Measurements from ENCODE around the gene NIPBL. TPM values are rescaled to one million over a fixed set of nuclear protein-coding genes. Genes with fewer than 3 reads are reported as not detected.

NIPBL gene
- total and polyA plus RNA-seq, 10 of the 15 experiments (the other 5 are each of a cell fraction or from before 2014, with no cell fraction given), result 10.4 to 50.4 (median 20.2) TPM

DNA sequence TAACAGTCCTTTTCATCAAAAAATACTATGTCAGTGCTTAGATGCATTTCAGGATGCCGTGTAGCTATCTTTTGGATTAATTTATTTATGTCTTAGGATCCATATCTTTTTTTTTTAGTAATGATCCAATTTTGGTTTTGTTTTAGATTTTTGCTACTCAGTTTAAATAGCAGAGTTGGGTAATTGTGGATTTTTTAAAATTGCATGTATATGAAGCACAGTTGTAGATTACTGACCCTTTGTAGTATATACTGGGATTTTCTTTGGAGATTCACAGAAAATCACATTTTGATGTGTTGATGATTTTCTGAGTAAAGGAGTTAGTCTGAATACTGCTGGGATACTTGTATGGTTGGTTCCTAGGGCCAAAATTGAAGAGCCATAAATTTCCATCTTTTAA, 111.8 kb downstream of the NIPBL start:
- H3K79me2 ChIP-seq (ENCODE audit: control insufficient read depth, insufficient read depth, low read length), result peaks cover 2% of the 10 kb centered on the region
- POLR2A ChIA-PET, result no interaction called here
- H3K27me3 ChIP-seq (replicated peaks in 1 of 2; ENCODE audit: control insufficient read depth in 2 of 2, insufficient read depth in 2 of 2, low read length in 1 of 2), result no peaks in the 10 kb centered on the region
- BruUV-seq (replicated peaks), result no TSS peak
- H3K4me2 ChIP-seq (ENCODE audit: control insufficient read depth, insufficient read depth), result no peak overlapping the region
- RAD21 ChIA-PET (ENCODE audit: unreplicated experiment), result no interaction called here
- 100% methylated on average over 1 of the region's 1 CpG for WGBS (ENCODE audit: insufficient coverage, insufficient replicate concordance, low lambda C conversion rate, missing lambda C conversion rate)
- H3K4me3 ChIP-seq, result no peak overlapping the region
- ATAC-seq (no peak), DNase-seq (ENCODE audit: low read depth, low spot score) (no peak), FAIRE-seq (no peak)
- no peak overlapping the region for H3K27ac ChIP-seq (ENCODE audit: control insufficient read depth, insufficient read depth)
- H3K9me3 ChIP-seq (replicated peaks; ENCODE audit: control insufficient read depth, insufficient read depth, low read length), result no peaks in the 10 kb centered on the region
- CTCF ChIA-PET, result interaction anchor here (1.2 to 2.1 kb wide), 4 partner anchors 17 to 249 kb away, joined by 3 to 5 read pairs (median 4); no protein-coding TSS in a partner anchor
- no peaks in the 10 kb centered on the region for H4K20me1 ChIP-seq (ENCODE audit: control insufficient read depth, insufficient read depth)
- no peaks in the 10 kb centered on the region for H3K4me1 ChIP-seq (ENCODE audit: control insufficient read depth, insufficient read depth, low read length)
- SMC1A ChIA-PET (ENCODE audit: uncharacterized antibody, unreplicated experiment), result interaction anchor here (0.8 to 1.8 kb wide), 4 partner anchors 13 to 248 kb away, joined by 3 to 6 read pairs (median 4); no protein-coding TSS in a partner anchor
- intact Hi-C loops (cut with micrococcal nuclease; ENCODE audit: unreplicated experiment), result no loop called here
- in situ Hi-C loops (cut with MboI), result no loop called here
- no peaks in the 10 kb centered on the region; a peak in 3 of 4 replicates for H3K36me3 ChIP-seq (ENCODE audit: control insufficient read depth in 2 of 2, insufficient read depth in 2 of 2, low read length in 1 of 2)
- no peak overlapping the region for H3K9ac ChIP-seq (ENCODE audit: control insufficient read depth, insufficient read depth, low read length)
- no peak overlapping the region for H2AFZ ChIP-seq (ENCODE audit: control insufficient read depth, low read depth, low read length)
- TF ChIP-seq HCFC1 (IDR thresholded peaks at IDR 0.05; ENCODE audit: low read length) (no peak), ESRRA (IDR thresholded peaks at IDR 0.05; ENCODE audit: low read length) (no peak), IKZF2 (IDR thresholded peaks at IDR 0.05) (no peak), KAT2A (conservative IDR thresholded peaks at IDR 0.05; ENCODE audit: control insufficient read depth, low read depth, low read length) (no peak), POLR2AphosphoS5 (IDR thresholded peaks at IDR 0.05; ENCODE audit: low read length) (no peak), STAT3 (IDR thresholded peaks at IDR 0.05; ENCODE audit: low read depth, low read length) (no peak), POLR2AphosphoS2 (IDR thresholded peaks at IDR 0.05; ENCODE audit: low read depth, low read length) (no peak), YY1 (IDR thresholded peaks at IDR 0.05; ENCODE audit: low read depth, low read length) (no peak), EZH2 (IDR thresholded peaks at IDR 0.05; ENCODE audit: borderline replicate concordance, control insufficient read depth, low read depth, low read length) (no peak), SMAD1 (IDR thresholded peaks at IDR 0.05; ENCODE audit: low read depth, partially characterized antibody) (no peak), ZNF207 (IDR thresholded peaks at IDR 0.05; ENCODE audit: borderline replicate concordance) (no peak), NR2C1 (IDR thresholded peaks at IDR 0.05) (no peak), ZNF622 (IDR thresholded peaks at IDR 0.05) (no peak)
- TF ChIP-seq, protein P1, sequence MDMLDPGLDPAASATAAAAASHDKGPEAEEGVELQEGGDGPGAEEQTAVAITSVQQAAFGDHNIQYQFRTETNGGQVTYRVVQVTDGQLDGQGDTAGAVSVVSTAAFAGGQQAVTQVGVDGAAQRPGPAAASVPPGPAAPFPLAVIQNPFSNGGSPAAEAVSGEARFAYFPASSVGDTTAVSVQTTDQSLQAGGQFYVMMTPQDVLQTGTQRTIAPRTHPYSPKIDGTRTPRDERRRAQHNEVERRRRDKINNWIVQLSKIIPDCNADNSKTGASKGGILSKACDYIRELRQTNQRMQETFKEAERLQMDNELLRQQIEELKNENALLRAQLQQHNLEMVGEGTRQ (IDR thresholded peaks at IDR 0.05; ENCODE audit: borderline replicate concordance, low read depth, low read length), result no peak
- TF ChIP-seq, protein P2, sequence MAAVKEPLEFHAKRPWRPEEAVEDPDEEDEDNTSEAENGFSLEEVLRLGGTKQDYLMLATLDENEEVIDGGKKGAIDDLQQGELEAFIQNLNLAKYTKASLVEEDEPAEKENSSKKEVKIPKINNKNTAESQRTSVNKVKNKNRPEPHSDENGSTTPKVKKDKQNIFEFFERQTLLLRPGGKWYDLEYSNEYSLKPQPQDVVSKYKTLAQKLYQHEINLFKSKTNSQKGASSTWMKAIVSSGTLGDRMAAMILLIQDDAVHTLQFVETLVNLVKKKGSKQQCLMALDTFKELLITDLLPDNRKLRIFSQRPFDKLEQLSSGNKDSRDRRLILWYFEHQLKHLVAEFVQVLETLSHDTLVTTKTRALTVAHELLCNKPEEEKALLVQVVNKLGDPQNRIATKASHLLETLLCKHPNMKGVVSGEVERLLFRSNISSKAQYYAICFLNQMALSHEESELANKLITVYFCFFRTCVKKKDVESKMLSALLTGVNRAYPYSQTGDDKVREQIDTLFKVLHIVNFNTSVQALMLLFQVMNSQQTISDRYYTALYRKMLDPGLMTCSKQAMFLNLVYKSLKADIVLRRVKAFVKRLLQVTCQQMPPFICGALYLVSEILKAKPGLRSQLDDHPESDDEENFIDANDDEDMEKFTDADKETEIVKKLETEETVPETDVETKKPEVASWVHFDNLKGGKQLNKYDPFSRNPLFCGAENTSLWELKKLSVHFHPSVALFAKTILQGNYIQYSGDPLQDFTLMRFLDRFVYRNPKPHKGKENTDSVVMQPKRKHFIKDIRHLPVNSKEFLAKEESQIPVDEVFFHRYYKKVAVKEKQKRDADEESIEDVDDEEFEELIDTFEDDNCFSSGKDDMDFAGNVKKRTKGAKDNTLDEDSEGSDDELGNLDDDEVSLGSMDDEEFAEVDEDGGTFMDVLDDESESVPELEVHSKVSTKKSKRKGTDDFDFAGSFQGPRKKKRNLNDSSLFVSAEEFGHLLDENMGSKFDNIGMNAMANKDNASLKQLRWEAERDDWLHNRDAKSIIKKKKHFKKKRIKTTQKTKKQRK (IDR thresholded peaks at IDR 0.05; ENCODE audit: low read depth, low read length), result no peak
- TF ChIP-seq, protein P3, sequence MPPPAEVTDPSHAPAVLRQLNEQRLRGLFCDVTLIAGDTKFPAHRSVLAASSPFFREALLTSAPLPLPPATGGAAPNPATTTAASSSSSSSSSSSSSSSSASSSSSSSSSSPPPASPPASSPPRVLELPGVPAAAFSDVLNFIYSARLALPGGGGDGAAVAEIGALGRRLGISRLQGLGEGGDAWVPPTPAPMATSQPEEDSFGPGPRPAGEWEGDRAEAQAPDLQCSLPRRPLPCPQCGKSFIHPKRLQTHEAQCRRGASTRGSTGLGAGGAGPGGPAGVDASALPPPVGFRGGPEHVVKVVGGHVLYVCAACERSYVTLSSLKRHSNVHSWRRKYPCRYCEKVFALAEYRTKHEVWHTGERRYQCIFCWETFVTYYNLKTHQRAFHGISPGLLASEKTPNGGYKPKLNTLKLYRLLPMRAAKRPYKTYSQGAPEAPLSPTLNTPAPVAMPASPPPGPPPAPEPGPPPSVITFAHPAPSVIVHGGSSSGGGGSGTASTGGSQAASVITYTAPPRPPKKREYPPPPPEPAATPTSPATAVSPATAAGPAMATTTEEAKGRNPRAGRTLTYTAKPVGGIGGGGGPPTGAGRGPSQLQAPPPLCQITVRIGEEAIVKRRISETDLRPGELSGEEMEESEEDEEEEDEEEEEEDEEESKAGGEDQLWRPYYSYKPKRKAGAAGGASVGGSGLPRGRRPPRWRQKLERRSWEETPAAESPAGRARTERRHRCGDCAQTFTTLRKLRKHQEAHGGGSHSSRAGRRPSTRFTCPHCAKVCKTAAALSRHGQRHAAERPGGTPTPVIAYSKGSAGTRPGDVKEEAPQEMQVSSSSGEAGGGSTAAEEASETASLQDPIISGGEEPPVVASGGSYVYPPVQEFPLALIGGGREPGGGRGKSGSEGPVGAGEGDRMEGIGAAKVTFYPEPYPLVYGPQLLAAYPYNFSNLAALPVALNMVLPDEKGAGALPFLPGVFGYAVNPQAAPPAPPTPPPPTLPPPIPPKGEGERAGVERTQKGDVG (CRISPR knock-in tag; IDR thresholded peaks at IDR 0.05), result no peak
- TF ChIP-seq, protein P4, sequence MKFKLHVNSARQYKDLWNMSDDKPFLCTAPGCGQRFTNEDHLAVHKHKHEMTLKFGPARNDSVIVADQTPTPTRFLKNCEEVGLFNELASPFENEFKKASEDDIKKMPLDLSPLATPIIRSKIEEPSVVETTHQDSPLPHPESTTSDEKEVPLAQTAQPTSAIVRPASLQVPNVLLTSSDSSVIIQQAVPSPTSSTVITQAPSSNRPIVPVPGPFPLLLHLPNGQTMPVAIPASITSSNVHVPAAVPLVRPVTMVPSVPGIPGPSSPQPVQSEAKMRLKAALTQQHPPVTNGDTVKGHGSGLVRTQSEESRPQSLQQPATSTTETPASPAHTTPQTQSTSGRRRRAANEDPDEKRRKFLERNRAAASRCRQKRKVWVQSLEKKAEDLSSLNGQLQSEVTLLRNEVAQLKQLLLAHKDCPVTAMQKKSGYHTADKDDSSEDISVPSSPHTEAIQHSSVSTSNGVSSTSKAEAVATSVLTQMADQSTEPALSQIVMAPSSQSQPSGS (IDR thresholded peaks at IDR 0.05; ENCODE audit: low read length), result no peak
